Naive thymus-derived CD4-positive, alpha-beta T cell (primary cell): ENCODE results near the gene ZMYND8. TPM values are rescaled to one million over a fixed set of nuclear protein-coding genes. Genes with fewer than 3 reads are reported as not detected.

Source experiments
- ATAC-seq: fragments of 150-1000 bp; cut with Tn5 transposase; 2 replicates; pipeline ENCODE4 v1.10.0; 2021; ENCODE audit warnings: mild to moderate bottlenecking, moderate library complexity
- CTCF ChIA-PET: fragments of 350-600 bp; sonication (Branson Sonifier 250); formaldehyde crosslinking; loops from one replicate; lab custom pipeline; 2021; ENCODE audit warnings: antibody characterized with exemption; lab: Charles Lee
- POLR2A ChIA-PET: fragments of 350-600 bp; sonication (Branson Sonifier 250); formaldehyde crosslinking; loops from one replicate; lab custom pipeline; 2021; ENCODE audit warnings: antibody characterized with exemption, inconsistent platforms; lab: Charles Lee
- DNase-seq, 9 donors: peaks; one replicate each; pipeline versions ENCODE4 v3.0.0 to v3.0.0-alpha.2; 2020 to 2022; ENCODE audit warnings: mixed read lengths in 1 of 9
- H3K27ac ChIP-seq: one replicate; pipeline ENCODE4 v1.7.0; 2013; ENCODE audit warnings: mild to moderate bottlenecking, low read depth, low read length, moderate library complexity
- H3K27me3 ChIP-seq, 2 donors: one replicate each; pipeline ENCODE4 v1.7.0; 2013; ENCODE audit warnings: low read length in 2 of 2, mild to moderate bottlenecking in 2 of 2, moderate library complexity in 2 of 2; ENCODE audit not compliant: control insufficient read depth in 2 of 2, insufficient read depth in 2 of 2
- H3K36me3 ChIP-seq, 3 experiments: 1 replicate in 2 of 3; 2 replicates in 1 of 3; pipeline ENCODE4 v1.7.0; 2013; ENCODE audit warnings: low read length in 3 of 3, mild to moderate bottlenecking in 3 of 3, moderate library complexity in 1 of 3; ENCODE audit not compliant: insufficient read depth in 3 of 3, control insufficient read depth in 2 of 3
- H3K4me1 ChIP-seq, 2 donors: one replicate each; pipeline ENCODE4 v1.7.0; 2013; ENCODE audit warnings: low read length in 2 of 2, mild to moderate bottlenecking in 2 of 2, moderate library complexity in 1 of 2; ENCODE audit not compliant: control insufficient read depth in 2 of 2, insufficient read depth in 2 of 2
- H3K4me3 ChIP-seq: 2 replicates; pipeline ENCODE4 v1.7.0; 2013; ENCODE audit warnings: mild to moderate bottlenecking, low read length
- H3K9me3 ChIP-seq, 3 experiments: 1 replicate in 2 of 3; 2 replicates in 1 of 3; pipeline ENCODE4 v1.7.0; 2013; ENCODE audit warnings: low read length in 3 of 3; ENCODE audit not compliant: control insufficient read depth in 2 of 3
- H3K27ac Mint-ChIP-seq, 9 donors: one replicate each; pipeline ENCODE4 v1.8.0; 2020 to 2022; ENCODE audit warnings: mixed read lengths in 9 of 9, mild to moderate bottlenecking in 8 of 9, moderate library complexity in 5 of 9, inconsistent platforms in 2 of 9
- H3K27me3 Mint-ChIP-seq, 5 donors: one replicate each; pipeline ENCODE4 v1.8.0; 2021 to 2022; ENCODE audit warnings: mixed read lengths in 5 of 5, mild to moderate bottlenecking in 1 of 5
- H3K36me3 Mint-ChIP-seq, 5 donors: one replicate each; pipeline ENCODE4 v1.8.0; 2020 to 2022; ENCODE audit warnings: mixed read lengths in 5 of 5, mild to moderate bottlenecking in 3 of 5, inconsistent platforms in 1 of 5
- H3K4me1 Mint-ChIP-seq, 7 donors: one replicate each; pipeline ENCODE4 v1.8.0; 2020 to 2022; ENCODE audit warnings: mixed read lengths in 7 of 7, mild to moderate bottlenecking in 3 of 7, inconsistent platforms in 1 of 7
- H3K4me3 Mint-ChIP-seq, 10 donors: one replicate each; pipeline ENCODE4 v1.8.0; 2020 to 2022; ENCODE audit warnings: mild to moderate bottlenecking in 10 of 10, mixed read lengths in 10 of 10, moderate library complexity in 6 of 10, inconsistent platforms in 2 of 10
- H3K9me3 Mint-ChIP-seq, 11 donors: one replicate each; pipeline ENCODE4 v1.8.0; 2020 to 2022; ENCODE audit warnings: mixed read lengths in 11 of 11, mild to moderate bottlenecking in 4 of 11, inconsistent platforms in 1 of 11, moderate library complexity in 1 of 11
- intact Hi-C, 2 donors: fragments of 100-400 bp; cut with micrococcal nuclease; formaldehyde crosslinking; loops; one replicate each; pipeline ENCODE4 v1.15.1; 2023
- polyA plus RNA-seq, 2 donors: library from polyadenylated mRNA; unstranded; fragments of 300-500 nt; fragmentation: Illumina TruSeq; gene quantifications; one replicate each; pipeline ENCODE4 v1.2.3, GENCODE V29; 2021
- total RNA-seq, 6 experiments: library from RNA in 5 of 6; stranded (reverse) in 5 of 6; gene quantifications; 1 replicate in 5 of 6; 2 replicates in 1 of 6; pipeline ENCODE4 v1.2.3 and lab custom pipeline; 2021 to 2026

Gene ZMYND8
- total and polyA plus RNA-seq, 7 experiments from 2014 or later, result 12.7 to 83.0 (median 63.7) TPM

DNA sequence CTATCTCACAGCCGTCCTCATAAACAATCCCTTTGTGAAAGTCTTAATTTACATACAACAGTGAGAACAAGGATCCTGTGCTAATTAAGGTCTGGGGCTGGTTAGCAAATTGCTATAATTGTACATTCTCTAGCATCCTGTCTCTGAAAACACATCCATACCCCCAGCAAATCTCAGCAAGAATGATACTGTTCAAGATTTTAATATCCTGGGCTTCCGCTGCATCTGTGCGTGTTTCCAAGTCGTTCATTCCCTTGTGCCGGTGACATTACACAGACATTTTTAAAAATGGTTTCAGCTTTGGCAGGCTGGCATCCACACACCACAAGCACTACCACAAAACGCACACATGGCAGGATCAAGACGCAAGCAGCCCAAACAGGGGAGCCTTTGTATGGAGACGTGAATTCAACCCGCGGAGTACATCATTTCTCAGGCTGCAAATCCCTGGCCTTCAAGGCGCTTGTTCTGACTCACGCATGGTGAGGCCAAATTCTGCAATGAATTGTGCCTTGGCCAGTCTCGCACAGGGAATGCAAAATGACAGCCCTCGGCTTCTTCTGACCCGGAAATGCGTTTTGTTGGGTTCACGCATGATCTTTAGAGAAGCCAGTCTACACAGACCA is 20.3 kb downstream of the ZMYND8 start:
- intact Hi-C loops, result no loop called here
- Mint-ChIP-seq H3K27me3 (no peaks in the 10 kb centered on the region), H3K4me3 (peak overlapping the region in 1 of 10 donors; percentile 28), H3K4me1 (peaks cover 36 to 81% (median 72%) of the 10 kb centered on the region in 7 donors), H3K9me3 (no peaks in the 10 kb centered on the region), H3K27ac (peak overlapping the region in 7 of 9 donors; percentile 21 to 88 (median 62)), H3K36me3 (peaks cover 6 to 36% (median 30%) of the 10 kb centered on the region in 5 donors)
- DNase-seq (no peak), ATAC-seq (no peak)
- Histone ChIP-seq H3K27ac (no peak overlapping the region), H3K27me3 (no peaks in the 10 kb centered on the region), H3K4me3 (no peak overlapping the region), H3K4me1 (peaks cover 0 to 8% of the 10 kb centered on the region in 2 donors), H3K36me3 (peaks cover 0 to 42% (median 9%) of the 10 kb centered on the region in 3 experiments), H3K9me3 (no peaks in the 10 kb centered on the region)
- ChIA-PET POLR2A (no interaction called here), CTCF (interaction anchor here (1.0 to 1.1 kb wide), 2 partner anchors 29 to 47 kb away, joined by 3 read pairs; no protein-coding TSS in a partner anchor)

DNA sequence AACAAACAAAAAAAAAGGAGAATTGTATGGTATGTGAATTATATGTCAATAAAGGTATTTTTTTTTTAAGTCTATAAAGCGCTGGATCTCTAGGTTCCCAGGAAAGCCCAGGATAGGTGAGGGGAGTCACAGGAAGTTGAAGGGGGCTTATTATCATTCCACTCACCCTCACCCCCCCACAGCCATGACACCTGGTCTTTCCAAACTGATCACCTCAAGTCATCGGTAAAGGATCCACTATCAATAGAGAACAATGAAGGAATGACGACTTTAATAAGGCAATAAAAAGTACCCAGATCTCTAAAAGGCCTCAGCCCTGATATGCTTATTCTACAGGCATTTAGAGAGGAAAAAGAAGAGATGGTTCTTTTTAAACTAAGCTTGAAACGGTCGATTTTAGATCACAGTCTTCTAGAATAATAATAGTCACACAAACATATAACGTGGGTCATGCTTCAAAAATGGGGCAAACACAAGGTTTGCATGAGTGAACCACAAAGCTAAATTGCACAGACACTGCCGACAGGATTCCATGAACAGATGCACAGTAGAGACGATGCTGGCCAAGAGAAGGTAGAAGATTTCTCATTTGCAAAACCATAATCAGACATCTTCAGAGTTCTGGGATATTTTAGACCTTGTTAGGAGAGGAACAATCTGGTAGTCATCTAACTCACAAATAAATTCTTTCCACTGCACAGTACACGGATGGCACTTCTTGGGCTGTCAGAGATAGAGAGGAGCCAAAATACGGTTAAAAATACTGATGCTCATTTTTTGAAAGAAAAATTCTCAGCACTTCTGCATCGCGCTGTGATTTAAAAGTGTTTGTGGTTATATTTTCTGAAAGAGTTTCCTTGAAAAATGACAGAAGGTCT is 21.0 kb downstream of the ZMYND8 start:
- intact Hi-C loops, result no loop called here
- Mint-ChIP-seq H3K4me3 (peak overlapping the region in 5 of 10 donors; percentile 0 to 28 (median 17)), H3K4me1 (peaks cover 40 to 82% (median 74%) of the 10 kb centered on the region in 7 donors), H3K36me3 (peaks cover 8 to 40% (median 31%) of the 10 kb centered on the region in 5 donors), H3K27ac (peak overlapping the region in 6 of 9 donors; percentile 20 to 88 (median 63)), H3K9me3 (no peaks in the 10 kb centered on the region), H3K27me3 (no peaks in the 10 kb centered on the region)
- ATAC-seq, result no peak
- POLR2A ChIA-PET, result no interaction called here
- Histone ChIP-seq H3K4me1 (peaks cover 0 to 8% of the 10 kb centered on the region in 2 donors), H3K4me3 (no peak overlapping the region), H3K9me3 (no peaks in the 10 kb centered on the region), H3K27me3 (no peaks in the 10 kb centered on the region), H3K36me3 (peaks cover 0 to 44% (median 13%) of the 10 kb centered on the region in 3 experiments), H3K27ac (no peak overlapping the region)
- DNase-seq, result no peak
- CTCF ChIA-PET, result interaction anchor here (1.0 to 1.1 kb wide), 2 partner anchors 30 to 48 kb away, joined by 3 read pairs; no protein-coding TSS in a partner anchor

DNA sequence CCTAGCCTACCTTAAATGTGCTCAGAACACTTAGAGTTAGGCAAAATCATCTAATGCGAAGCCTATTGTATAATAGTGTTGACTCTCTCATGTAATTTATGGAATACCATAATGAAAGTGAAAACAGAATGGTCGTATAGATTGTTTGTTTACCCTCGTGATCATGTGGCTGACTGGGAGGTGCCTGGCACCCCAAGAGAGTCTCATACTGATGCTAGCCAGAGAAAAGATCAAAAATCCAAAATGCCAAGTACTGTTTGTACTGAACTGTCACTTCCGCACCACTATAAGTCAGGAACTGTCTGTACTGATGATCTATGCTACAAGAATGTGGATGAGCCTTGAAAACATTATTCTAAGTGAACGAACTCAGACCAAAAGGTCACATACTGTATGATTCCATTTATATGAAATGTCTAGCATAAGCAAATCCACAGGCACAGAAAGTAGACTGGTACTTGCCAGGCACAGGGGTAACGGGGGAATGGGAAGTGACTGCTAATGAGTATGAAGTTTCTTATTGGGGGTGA is 22.4 kb downstream of the ZMYND8 start:
- H3K27ac Mint-ChIP-seq, result peak overlapping the region; percentile 13 to 81 (median 59)
- no peaks in the 10 kb centered on the region for H3K9me3 ChIP-seq
- DNase-seq, result peak in 1 of 9 donors; percentile 17
- H3K4me1 ChIP-seq, result peaks cover 0 to 8% of the 10 kb centered on the region in 2 donors
- no peak overlapping the region for H3K27ac ChIP-seq
- no peaks in the 10 kb centered on the region for H3K9me3 Mint-ChIP-seq
- H3K27me3 Mint-ChIP-seq, result no peaks in the 10 kb centered on the region
- no peak for ATAC-seq
- H3K27me3 ChIP-seq, result no peaks in the 10 kb centered on the region
- H3K36me3 ChIP-seq, result peaks cover 0 to 40% (median 13%) of the 10 kb centered on the region in 3 experiments
- H3K4me1 Mint-ChIP-seq, result peaks cover 39 to 84% (median 77%) of the 10 kb centered on the region in 7 donors
- intact Hi-C loops, result no loop called here
- H3K4me3 Mint-ChIP-seq, result peak overlapping the region; percentile 7 to 59 (median 44)
- H3K4me3 ChIP-seq, result no peak overlapping the region
- POLR2A ChIA-PET, result no interaction called here
- peaks cover 8 to 41% (median 31%) of the 10 kb centered on the region in 5 donors for H3K36me3 Mint-ChIP-seq
- CTCF ChIA-PET, result interaction anchor here (0.7 kb wide), 1 partner anchor 18 kb away, joined by 4 read pairs; no protein-coding TSS in a partner anchor

DNA sequence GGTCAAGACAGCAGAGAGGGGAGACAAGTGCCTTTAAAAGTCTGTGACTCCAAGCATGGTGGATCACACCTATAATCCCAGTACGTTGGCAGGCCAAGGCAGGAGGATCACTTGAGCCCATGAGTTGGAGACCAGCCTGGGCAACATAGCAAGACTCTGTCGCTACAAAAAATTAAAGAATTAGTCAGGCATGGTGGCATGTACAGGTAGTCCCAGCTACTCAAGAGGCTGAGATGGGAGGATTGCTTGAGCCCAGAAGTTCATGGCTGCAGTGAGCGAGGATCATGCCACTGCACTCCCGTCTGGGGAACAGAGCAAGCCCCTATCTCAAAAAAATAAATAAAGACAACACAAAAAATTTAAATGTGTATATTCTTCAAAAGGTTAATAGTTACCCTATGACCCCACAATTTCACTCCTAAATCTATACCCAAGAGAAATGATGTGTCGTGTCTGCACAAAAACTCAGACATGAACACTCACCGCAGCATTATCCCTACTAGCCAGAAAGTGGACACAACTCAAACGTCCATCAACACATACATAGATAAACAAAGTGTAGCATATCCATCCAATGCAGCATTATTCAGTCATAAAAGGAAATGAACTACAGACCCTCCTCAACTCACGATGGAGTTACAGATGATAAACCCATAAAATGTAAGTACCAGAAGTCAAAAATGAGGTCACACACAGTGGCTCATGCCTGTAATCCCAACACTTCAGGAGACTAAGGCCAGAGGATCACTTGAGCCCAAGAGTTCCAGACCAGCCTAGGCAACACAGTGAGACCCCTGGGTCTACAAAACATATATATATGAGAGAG is 23.9 kb downstream of the ZMYND8 start:
- Mint-ChIP-seq H3K4me1 (peaks cover 40 to 87% (median 78%) of the 10 kb centered on the region in 7 donors), H3K9me3 (no peaks in the 10 kb centered on the region), H3K36me3 (peaks cover 6 to 42% (median 33%) of the 10 kb centered on the region in 5 donors), H3K4me3 (peak overlapping the region in 5 of 10 donors; percentile 1 to 27 (median 1)), H3K27ac (peak overlapping the region; percentile 12 to 79 (median 72)), H3K27me3 (no peaks in the 10 kb centered on the region)
- POLR2A ChIA-PET, result no interaction called here
- no peak for DNase-seq
- ATAC-seq, result no peak
- Histone ChIP-seq H3K27ac (no peak overlapping the region), H3K27me3 (no peaks in the 10 kb centered on the region), H3K4me3 (no peak overlapping the region), H3K4me1 (peaks cover 0 to 8% of the 10 kb centered on the region in 2 donors), H3K36me3 (peaks cover 0 to 28% (median 13%) of the 10 kb centered on the region in 3 experiments), H3K9me3 (no peaks in the 10 kb centered on the region)
- CTCF ChIA-PET, result no interaction called here
- intact Hi-C loops, result no loop called here

DNA sequence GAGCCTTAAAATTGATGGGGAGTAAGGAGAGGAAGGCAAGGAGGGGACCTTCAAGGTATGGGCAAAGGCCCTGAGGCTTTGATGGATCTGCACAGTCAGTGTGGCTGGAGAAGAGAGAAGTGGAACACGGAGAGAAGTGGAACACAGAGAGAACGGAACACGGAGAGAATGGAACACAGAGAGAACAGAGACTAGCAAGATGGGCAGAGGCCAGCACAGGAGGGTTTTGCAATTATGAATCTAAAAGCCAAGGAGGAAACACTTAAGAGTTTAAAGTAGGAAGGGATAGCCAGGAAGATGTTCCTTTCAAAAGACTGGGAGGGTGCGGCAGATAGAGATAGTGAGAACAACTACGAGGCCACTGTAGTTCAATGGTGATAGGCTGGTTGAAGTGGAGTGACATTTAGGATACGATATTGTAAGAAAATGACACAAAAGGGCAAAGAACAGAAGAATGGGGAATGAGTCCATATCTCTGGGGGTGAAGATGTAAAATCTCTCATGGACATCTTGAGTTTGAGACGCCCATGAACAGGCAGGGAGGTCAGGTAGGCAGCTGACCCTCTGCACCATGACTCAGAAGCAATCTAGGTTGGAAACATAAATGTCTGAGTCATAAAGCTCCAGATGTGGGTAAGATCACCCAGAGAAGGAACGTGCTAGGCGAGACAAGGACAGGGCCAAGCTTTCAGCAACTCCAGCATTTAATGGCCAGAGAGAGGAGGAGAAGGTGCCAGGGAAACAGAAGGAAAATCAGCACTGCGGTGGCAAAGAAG is 25.4 kb downstream of the ZMYND8 start:
- Mint-ChIP-seq H3K9me3 (no peaks in the 10 kb centered on the region), H3K4me1 (peaks cover 39 to 82% (median 73%) of the 10 kb centered on the region in 7 donors), H3K27me3 (no peaks in the 10 kb centered on the region), H3K36me3 (peaks cover 5 to 42% (median 37%) of the 10 kb centered on the region in 5 donors), H3K27ac (peak overlapping the region; percentile 1 to 85 (median 53)), H3K4me3 (peak overlapping the region in 5 of 10 donors; percentile 1 to 35 (median 8))
- ATAC-seq (no peak), DNase-seq (no peak)
- peaks cover 0 to 1% of the 10 kb centered on the region in 2 donors for H3K4me1 ChIP-seq
- intact Hi-C loops, result no loop called here
- POLR2A ChIA-PET, result interaction anchor here (0.7 to 1.8 kb wide), 2 partner anchors 25 to 58 kb away, joined by 3 read pairs; partner anchors contain the start of gene ZMYND8
- no peak overlapping the region for H3K27ac ChIP-seq
- peaks cover 0 to 26% (median 13%) of the 10 kb centered on the region in 3 experiments for H3K36me3 ChIP-seq
- no peak overlapping the region for H3K4me3 ChIP-seq
- no peaks in the 10 kb centered on the region for H3K27me3 ChIP-seq
- no peaks in the 10 kb centered on the region for H3K9me3 ChIP-seq
- CTCF ChIA-PET, result interaction anchor here (0.9 kb wide), 1 partner anchor 15 kb away, joined by 3 read pairs; no protein-coding TSS in a partner anchor
